ENCODE measurements around the gene RNU5B-1.

The RNU5B-1 gene

DNA sequence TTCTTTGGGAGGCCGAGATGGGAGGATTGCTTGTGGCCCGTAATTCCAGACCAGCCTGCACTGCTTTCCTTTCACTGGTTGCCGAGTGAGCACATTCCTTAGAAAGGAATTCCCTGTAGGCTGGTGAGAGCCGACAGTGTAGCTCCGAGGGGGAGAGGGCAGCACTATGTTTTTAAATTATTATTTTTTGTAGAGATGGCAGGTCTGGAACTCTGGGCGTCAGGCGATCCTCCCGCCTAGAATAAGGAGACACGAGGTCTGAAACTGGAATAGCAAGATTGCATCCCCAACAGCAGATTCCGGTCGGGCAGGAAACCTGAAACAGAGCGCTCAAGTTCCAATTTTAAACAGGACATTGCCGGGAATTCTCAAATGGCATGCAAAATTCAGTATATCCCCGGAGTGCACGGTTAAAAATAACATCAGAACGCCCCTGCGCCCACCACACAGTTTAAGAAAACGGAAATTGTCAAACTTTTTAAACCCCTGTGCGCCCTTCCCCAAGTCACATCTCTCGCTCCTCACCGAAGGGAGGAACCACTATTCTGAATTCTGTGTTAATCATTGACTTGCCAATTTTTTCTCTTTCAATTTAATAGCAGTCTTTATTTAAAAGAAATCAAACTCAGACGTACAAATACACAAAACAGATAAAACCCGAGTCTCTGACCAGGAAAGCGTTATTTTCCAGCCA is 643 bp upstream of the RNU5B-1 start:
- TF ChIP-seq, protein P1, sequence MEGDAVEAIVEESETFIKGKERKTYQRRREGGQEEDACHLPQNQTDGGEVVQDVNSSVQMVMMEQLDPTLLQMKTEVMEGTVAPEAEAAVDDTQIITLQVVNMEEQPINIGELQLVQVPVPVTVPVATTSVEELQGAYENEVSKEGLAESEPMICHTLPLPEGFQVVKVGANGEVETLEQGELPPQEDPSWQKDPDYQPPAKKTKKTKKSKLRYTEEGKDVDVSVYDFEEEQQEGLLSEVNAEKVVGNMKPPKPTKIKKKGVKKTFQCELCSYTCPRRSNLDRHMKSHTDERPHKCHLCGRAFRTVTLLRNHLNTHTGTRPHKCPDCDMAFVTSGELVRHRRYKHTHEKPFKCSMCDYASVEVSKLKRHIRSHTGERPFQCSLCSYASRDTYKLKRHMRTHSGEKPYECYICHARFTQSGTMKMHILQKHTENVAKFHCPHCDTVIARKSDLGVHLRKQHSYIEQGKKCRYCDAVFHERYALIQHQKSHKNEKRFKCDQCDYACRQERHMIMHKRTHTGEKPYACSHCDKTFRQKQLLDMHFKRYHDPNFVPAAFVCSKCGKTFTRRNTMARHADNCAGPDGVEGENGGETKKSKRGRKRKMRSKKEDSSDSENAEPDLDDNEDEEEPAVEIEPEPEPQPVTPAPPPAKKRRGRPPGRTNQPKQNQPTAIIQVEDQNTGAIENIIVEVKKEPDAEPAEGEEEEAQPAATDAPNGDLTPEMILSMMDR (IDR thresholded peaks at IDR 0.05; ENCODE audit: low read length, missing control alignments) = no peak
- H3K4me3 ChIP-seq (replicated peaks; ENCODE audit: low read depth, low read length) = peak overlapping the region; percentile 42
- peak; percentile 60 for DNase-seq (ENCODE audit: low read depth)

DNA sequence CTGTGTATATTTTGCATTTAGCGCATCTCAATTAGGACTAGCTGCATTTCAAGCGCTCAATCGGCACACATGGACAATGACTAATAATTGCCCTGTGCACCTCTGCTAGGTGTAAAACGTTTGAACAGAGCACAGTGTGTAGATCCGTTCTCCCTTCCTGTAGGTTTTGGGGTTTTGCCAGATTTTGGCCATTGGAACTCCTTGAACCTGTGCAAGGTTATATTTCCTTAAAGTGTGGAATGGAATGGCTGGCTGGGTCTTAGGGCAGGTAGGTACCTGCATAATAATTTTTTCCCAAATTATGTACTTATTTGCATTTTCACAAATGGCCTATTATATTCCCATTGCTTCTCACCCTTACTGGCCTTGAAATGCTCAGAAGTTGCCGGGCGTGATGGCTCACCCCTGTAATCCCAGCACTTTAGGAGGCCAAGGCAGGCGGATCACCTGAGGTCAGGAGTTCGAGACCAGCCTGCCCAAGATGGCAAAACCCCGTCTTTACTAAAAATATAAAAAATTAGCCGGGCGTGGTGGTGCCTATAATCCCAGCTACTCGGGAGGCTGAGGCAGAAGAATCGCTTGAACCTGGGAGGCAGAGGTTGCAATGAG is 777 bp downstream of the RNU5B-1 start:
- no peak overlapping the region for H3K4me3 ChIP-seq (replicated peaks; ENCODE audit: low read depth, low read length)
- TF ChIP-seq, protein P1 (IDR thresholded peaks at IDR 0.05; ENCODE audit: low read length, missing control alignments) = no peak
- no peak for DNase-seq (ENCODE audit: low read depth)

DNA sequence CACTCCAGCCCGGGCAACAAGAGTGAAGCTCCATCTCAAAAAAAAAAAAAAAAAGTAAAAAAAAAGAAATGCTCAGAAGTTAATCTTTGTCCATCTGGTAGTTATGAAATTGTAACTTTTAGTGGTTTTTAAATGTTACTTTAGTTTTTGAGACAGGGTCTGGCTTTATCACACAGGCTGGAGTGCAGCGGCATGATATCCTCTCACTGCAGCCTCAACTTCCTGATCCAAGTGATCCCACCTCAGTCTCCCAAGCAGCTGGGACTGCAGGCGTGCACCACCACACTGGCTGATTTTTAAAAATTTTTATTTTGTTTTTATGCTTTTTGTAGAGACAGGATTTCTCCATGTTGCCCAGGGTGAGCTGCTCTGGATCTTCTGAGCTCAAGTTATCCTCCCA is 1.3 kb downstream of the RNU5B-1 start:
- DNase-seq (ENCODE audit: low read depth) = no peak
- TF ChIP-seq, protein P1 (IDR thresholded peaks at IDR 0.05; ENCODE audit: low read length, missing control alignments) = no peak
- no peak overlapping the region for H3K4me3 ChIP-seq (replicated peaks; ENCODE audit: low read depth, low read length)

DNA sequence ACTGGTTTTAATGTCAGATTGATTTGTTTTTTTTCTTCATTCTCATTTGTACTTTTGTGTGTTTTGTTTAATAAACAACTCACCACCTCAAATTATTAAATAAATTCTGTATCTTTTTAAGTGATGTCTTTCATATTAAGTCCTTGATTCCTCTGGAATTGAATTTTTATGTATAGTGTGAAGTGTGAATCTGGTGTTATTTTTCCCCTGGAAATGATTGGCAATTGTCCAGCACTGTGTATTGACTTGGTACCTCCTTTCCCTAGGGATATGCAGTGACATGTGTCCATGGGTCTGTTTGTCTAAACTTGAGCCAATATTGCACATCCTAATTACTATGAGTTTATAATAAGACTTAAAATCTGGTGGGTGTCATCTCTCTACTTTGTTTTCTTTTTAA is 2.1 kb downstream of the RNU5B-1 start:
- TF ChIP-seq, protein P1 (IDR thresholded peaks at IDR 0.05; ENCODE audit: low read length, missing control alignments) = no peak
- no peak overlapping the region for H3K4me3 ChIP-seq (replicated peaks; ENCODE audit: low read depth, low read length)
- no peak for DNase-seq (ENCODE audit: low read depth)

DNA sequence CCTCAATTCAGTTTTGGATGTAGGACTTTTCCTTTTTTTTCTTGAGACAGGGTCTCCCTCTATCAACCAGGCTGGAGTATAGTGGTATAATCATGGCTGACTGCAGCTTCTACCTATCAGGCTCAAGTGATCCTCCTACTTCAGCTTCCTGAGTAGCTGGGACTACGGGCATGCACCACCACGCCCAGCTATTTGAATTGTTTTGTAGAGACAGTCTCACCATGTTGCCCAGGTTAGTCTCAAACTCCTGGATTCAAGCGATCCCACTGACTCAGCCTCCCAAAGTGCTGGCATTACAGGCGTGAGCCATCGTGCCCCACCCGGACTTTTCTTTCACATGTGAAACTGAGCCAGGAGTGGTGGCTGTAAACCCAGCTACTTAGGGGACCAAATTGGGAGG is 3.5 kb downstream of the RNU5B-1 start:
- TF ChIP-seq, protein P1 (IDR thresholded peaks at IDR 0.05; ENCODE audit: low read length, missing control alignments) = no peak
- DNase-seq (ENCODE audit: low read depth) = no peak
- no peak overlapping the region for H3K4me3 ChIP-seq (replicated peaks; ENCODE audit: low read depth, low read length)

DNA sequence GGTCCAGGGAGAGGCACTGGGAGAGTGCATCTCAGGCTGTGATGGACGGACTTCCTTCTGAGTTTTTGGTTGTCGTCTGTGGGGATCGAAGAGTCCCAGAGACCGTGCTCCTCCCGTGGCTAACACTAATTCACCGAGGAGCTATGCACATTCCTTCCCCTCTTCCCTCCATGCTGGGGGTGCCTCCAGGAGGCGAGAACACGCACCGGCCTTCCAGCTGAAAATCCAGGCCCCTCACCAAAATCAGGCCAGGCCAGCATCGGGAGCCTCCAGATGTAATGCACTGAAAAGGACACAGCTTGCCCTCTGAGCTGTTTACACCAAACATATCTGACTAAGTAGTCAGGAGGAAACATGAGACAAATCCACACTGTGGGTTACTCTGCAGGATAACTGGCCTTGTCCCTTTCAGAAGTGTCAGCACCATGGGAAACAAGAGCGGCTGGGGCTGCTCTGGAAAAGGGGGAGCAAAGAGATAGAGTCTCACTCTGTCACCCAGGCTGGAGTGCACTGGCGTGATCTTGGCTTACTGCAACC is 5.5 kb downstream of the RNU5B-1 start:
- no peak overlapping the region for H3K4me3 ChIP-seq (replicated peaks; ENCODE audit: low read depth, low read length)
- TF ChIP-seq, protein P1 (IDR thresholded peaks at IDR 0.05; ENCODE audit: low read length, missing control alignments) = no peak
- no peak for DNase-seq (ENCODE audit: low read depth)
